Mesothelial cell of epicardium (in vitro differentiated cells): ENCODE measurements around the gene ADAMTS18. TPM values are rescaled to one million over a fixed set of nuclear protein-coding genes. Genes with fewer than 3 reads are reported as not detected.
"Not testable (repeated sequence)": the region's sequence is repeated elsewhere in the genome, so short reads cannot be mapped to it uniquely, and the experiment has no call there.

Experiments used
- DNase-seq, 2 experiments: peaks; one replicate each; pipeline ENCODE4 v3.0.0; 2021; ENCODE audit warnings: low spot score in 2 of 2; ENCODE audit not compliant: unreplicated experiment in 2 of 2
- H3K27ac Mint-ChIP-seq: 2 replicates; pipeline ENCODE4 v1.8.0; 2021; ENCODE audit warnings: mixed read lengths
- H3K27me3 Mint-ChIP-seq: 2 replicates; pipeline ENCODE4 v1.8.0; 2021; ENCODE audit warnings: low read depth, mixed read lengths
- H3K36me3 Mint-ChIP-seq: 2 replicates; pipeline ENCODE4 v1.8.0; 2021; ENCODE audit warnings: mixed read lengths
- H3K4me1 Mint-ChIP-seq: 2 replicates; pipeline ENCODE4 v1.8.0; 2021; ENCODE audit warnings: mixed read lengths
- H3K4me3 Mint-ChIP-seq: 2 replicates; pipeline ENCODE4 v1.8.0; 2021; ENCODE audit warnings: mild to moderate bottlenecking, moderate library complexity, mixed read lengths
- H3K9me3 Mint-ChIP-seq: 2 replicates; pipeline ENCODE4 v1.8.0; 2021; ENCODE audit warnings: mixed read lengths
- total RNA-seq: library from RNA; stranded (reverse); gene quantifications from 3 replicates; pipeline ENCODE4 v1.2.1, GENCODE V29; 2021
- TF ChIP-seq, protein P1 (sequence below): fragments of 200-600 bp; sonication (generic); IDR thresholded peaks from one replicate; pipeline ENCODE4 v1.5.0; 2021; ENCODE audit warnings: antibody characterized with exemption; ENCODE audit not compliant: unreplicated experiment

Gene ADAMTS18
- total RNA-seq, 1 donor from 2014 or later, result 7.9 TPM

DNA sequence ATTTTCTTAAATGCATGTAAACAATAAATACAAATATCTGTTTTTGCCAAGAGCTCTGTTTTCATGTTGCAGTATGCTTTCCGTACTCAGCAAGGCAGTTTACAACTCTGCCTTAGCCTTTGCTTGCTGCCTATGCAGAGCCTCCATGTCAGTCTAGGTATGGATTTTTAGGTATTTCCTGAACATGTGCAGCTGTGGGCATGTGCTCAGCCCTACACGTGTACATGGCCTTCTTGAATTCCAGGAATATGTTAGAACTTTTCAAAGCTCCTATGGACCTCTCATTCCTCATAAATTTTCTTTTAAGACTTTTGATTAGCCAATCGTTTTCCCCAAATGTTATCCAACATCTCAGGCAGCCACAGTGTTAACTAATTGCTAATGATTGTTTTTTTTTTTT lies 171.9 kb downstream of the ADAMTS18 start:
- H3K27ac Mint-ChIP-seq, result no peak overlapping the region
- H3K4me3 Mint-ChIP-seq, result no peak overlapping the region
- peaks cover 8% of the 10 kb centered on the region for H3K36me3 Mint-ChIP-seq
- peaks cover 51% of the 10 kb centered on the region for H3K9me3 Mint-ChIP-seq
- no peak for DNase-seq
- no peaks in the 10 kb centered on the region for H3K4me1 Mint-ChIP-seq
- no peaks in the 10 kb centered on the region for H3K27me3 Mint-ChIP-seq
- TF ChIP-seq, protein P1, sequence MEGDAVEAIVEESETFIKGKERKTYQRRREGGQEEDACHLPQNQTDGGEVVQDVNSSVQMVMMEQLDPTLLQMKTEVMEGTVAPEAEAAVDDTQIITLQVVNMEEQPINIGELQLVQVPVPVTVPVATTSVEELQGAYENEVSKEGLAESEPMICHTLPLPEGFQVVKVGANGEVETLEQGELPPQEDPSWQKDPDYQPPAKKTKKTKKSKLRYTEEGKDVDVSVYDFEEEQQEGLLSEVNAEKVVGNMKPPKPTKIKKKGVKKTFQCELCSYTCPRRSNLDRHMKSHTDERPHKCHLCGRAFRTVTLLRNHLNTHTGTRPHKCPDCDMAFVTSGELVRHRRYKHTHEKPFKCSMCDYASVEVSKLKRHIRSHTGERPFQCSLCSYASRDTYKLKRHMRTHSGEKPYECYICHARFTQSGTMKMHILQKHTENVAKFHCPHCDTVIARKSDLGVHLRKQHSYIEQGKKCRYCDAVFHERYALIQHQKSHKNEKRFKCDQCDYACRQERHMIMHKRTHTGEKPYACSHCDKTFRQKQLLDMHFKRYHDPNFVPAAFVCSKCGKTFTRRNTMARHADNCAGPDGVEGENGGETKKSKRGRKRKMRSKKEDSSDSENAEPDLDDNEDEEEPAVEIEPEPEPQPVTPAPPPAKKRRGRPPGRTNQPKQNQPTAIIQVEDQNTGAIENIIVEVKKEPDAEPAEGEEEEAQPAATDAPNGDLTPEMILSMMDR, result no peak

DNA sequence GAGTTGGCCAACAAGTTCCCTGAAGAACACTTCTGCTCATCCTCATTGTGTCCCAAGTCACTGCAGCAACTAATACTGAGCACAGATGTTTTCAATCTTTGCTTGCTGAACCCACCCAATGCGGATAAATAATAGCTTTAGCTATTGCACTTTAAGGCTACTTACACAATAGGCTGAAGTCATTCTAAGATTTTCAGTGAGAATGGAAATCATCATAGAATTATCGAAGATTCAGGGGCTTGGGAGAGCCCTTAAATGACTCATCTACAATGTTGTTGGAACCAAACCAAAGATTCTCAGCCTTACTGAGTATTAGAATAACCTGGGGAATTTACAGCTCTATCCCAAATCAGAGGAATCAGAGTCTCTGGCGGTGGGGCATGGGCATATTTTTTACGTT lies 184.4 kb downstream of the ADAMTS18 start:
- no peak overlapping the region for H3K4me3 Mint-ChIP-seq
- TF ChIP-seq, protein P1, result no peak
- H3K36me3 Mint-ChIP-seq, result no peaks in the 10 kb centered on the region
- H3K9me3 Mint-ChIP-seq, result peaks cover 6% of the 10 kb centered on the region
- no peaks in the 10 kb centered on the region for H3K4me1 Mint-ChIP-seq
- DNase-seq, result no peak
- no peaks in the 10 kb centered on the region for H3K27me3 Mint-ChIP-seq
- no peak overlapping the region for H3K27ac Mint-ChIP-seq

DNA sequence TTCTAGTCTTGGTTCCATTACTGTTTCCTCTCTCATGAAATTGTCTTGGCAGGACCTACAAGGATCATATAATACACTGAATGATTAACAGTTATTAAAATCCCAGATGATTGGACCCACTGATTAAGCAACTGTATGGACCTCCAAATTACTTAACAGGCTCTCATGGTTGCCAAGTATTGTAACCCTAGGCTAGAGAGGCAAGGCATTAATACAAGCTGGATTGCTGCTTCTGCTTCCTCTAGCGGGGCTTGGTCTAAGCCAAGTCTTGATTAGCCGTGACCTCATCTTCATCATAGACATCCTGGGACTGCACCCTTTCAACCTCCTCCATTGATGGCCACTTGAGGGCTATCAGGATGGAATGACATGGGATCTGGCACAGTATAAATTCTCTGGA lies 188.7 kb downstream of the ADAMTS18 start:
- TF ChIP-seq, protein P1, result no peak
- H3K27me3 Mint-ChIP-seq, result no peaks in the 10 kb centered on the region
- no peak for DNase-seq
- peaks cover 6% of the 10 kb centered on the region for H3K9me3 Mint-ChIP-seq
- no peaks in the 10 kb centered on the region for H3K36me3 Mint-ChIP-seq
- no peak overlapping the region for H3K27ac Mint-ChIP-seq
- H3K4me3 Mint-ChIP-seq, result no peak overlapping the region
- H3K4me1 Mint-ChIP-seq, result no peaks in the 10 kb centered on the region

DNA sequence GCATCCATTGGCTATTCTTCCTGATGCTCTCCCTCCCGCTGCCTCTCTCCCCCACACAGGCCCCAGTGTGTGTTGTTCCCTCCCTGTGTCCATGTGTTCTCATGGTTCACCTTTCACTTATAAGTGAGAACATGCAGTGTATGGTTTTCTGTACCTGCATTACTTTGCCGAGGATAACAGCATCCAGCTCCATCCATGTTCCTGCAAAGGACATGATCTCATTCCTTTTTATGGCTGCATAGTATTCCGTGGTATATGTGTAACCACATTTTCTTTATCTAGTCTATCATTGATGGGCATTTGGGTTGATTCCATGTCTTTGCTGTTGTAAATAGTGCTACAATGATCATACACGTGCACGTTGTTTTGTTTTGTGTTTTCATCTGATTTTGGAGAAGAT lies 192.4 kb downstream of the ADAMTS18 start:
- not testable (repeated sequence) for H3K4me3 Mint-ChIP-seq, H3K27me3 Mint-ChIP-seq, DNase-seq, H3K36me3 Mint-ChIP-seq, H3K9me3 Mint-ChIP-seq, H3K27ac Mint-ChIP-seq
- peaks cover 11% of the 10 kb centered on the region for H3K4me1 Mint-ChIP-seq

DNA sequence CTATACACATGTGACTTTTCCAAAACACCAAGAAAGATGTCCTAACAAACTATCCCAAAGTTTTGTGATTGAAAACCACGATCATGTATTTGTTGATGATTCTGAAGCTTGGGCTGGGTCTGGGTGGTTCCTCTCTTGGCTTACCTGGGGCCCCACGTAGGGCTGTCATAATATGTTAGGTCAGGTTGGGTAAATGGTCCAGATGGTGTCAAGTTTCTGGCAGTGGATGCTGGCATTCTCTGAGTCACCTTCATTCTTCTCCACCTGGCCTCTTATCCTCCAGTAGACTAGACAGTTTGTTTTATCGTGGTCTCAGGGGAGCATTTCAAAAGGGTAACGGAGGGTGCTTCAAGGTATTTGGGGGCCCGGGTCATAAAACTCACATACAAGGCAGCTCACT lies 196.2 kb downstream of the ADAMTS18 start:
- peaks cover 3% of the 10 kb centered on the region for H3K27me3 Mint-ChIP-seq
- H3K36me3 Mint-ChIP-seq, result no peaks in the 10 kb centered on the region
- H3K4me1 Mint-ChIP-seq, result peaks cover 14% of the 10 kb centered on the region
- TF ChIP-seq, protein P1, result no peak
- H3K9me3 Mint-ChIP-seq, result peaks cover 6% of the 10 kb centered on the region
- DNase-seq, result no peak
- no peak overlapping the region for H3K27ac Mint-ChIP-seq
- no peak overlapping the region for H3K4me3 Mint-ChIP-seq

DNA sequence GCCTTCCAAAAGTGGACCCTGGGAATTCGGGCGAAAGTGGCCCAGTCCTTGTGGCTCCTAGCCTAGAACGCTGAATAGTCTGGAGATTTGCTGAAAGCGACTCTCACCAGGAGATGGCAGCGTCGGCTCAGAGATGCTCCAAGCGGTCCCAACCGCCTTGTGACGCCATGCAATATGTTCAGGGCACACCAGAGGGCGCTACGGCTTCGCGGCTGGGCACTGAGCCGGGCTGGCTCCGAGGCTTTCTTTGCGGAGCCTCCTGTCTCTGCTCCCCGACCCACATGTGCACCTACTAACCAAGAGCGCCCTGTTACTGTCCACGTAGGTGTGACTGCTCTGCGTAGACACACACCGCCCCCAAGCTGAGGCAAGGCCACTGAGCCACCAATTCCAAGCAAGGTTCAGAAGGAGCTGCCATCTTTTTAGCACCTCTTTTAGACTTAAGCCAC lies 198.7 kb downstream of the ADAMTS18 start:
- Mint-ChIP-seq H3K27ac (no peak overlapping the region), H3K27me3 (peaks cover 3% of the 10 kb centered on the region), H3K4me1 (peaks cover 14% of the 10 kb centered on the region), H3K4me3 (peak overlapping the region; percentile 58), H3K9me3 (no peaks in the 10 kb centered on the region), H3K36me3 (no peaks in the 10 kb centered on the region)
- peak; percentile 81 to 95 for DNase-seq
- TF ChIP-seq, protein P1, result peak; percentile 96
